UCSD-AML1 (cell line): Measurements from ENCODE around the gene PRSS16.

Experiments used
- DNase-seq: peaks from one replicate; lab custom pipeline; 2025; ENCODE audit not compliant: unreplicated experiment; lab: John Stamatoyannopoulos, UW

The PRSS16 gene

DNA sequence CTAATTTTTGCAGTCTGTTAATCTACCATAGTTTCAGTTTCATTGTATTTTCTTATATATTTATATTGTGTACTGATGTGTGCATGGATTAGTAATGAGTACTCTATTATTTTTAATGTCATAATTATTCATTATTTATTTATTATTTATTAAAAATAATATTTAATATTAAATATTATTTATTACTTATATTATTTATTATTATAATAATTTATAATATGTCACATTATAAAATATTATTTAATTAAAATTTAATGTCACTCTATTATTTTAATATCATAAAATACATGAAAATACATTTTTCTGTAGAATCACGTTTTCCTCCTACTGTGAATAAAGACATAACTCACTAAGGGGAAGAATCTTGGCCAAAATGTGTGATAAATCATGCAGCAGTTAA lies 34.1 kb downstream of the PRSS16 start:
- DNase-seq: no peak

DNA sequence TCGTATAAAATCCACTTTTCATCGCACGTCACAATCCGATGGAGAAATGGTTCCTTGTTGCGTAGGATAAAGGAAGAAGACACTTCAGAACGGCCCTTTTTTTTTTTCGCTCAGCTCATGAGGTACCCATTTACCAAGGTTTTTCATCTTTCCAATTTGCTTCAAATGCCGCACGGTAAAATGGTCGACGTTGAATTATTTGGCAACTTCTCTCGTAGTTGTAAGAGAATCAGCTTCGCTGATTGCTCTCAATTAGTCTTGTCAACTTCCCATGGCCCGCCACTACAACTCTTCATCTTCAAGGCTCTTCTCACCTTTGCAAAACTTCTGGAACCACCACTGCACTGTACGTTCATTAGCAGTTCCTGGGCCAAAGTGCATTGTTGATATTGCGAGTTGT lies 35.8 kb downstream of the PRSS16 start:
- DNase-seq: no peak

DNA sequence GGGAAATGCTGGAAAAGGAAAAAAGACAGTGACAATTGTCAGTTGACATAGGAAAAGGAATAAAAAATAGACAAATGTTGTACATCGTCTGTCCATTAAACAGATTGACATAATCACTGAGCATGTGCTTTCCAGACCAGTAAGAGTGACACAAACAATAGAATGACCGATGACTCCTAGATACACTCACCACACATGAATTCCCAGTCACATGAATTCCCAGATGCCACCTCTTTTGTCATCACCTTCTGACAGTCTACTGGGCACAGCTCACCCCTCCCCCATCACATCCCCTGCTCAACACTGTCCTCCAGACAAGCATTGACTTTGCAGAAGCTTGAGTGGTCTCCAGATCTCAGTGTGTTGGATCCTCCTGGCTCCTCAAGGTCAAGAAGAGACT lies 38.6 kb downstream of the PRSS16 start:
- DNase-seq: no peak

DNA sequence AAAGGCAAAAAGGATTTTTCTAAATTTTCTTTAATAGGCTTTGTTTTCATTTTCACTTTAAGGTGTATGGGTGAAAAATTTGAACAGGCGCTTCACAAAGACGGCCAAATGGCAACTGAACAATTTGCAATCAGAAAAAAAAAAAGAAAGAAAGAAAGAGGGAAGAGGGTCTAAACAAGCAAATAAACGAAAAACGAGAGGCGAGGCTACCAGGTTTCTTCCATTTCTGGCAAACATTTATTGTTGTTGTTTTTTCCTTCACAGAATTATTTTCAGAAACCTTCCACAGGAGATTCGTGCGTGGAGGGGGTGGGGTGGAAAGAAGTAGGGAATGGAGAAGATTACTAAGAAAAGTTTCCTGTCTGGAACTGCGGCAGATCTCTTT lies 40.2 kb downstream of the PRSS16 start:
- no peak for DNase-seq

DNA sequence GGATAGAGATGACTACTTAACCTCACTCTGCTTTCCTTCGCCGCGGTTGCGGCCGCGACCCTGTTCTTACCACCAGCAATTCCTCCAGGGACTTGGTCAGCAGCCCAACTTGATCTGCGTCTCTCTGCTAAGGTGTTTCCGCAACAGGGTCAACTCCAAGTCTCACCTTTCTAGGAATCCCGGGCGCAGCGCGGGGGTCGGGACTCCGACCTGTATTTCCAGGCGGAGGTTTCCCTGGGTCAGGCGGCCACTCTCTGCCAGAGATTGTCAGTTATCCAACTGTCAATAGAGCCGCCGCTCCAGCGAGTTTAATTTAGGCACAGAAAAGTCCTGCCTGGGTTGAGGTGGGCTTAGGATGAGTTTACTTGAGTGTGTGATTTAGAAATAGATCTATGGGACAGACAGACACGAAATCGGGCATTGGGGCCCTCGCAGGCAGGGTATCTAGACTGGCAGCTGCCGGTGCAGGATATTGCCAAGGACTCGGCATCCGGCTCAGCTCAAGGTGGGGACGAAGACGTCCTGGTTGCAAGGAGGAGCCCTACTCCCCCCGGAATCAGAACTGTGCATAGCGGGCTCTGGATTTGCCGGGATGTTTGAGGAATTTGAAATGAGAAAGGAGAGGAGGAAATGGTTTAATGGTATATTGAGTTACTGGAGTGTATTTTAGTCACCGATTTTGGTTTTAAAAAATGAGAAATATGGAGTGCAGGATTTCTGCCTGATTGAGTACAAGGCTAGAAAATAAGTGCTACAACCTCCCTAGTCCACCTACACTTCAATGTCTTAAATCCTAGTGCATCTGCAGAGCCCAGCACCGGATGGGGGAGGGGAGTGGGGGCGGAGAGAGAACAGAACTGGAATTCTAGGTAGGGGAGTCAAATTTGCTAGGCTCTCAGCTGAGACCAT lies 40.9 kb downstream of the PRSS16 start:
- no peak for DNase-seq

DNA sequence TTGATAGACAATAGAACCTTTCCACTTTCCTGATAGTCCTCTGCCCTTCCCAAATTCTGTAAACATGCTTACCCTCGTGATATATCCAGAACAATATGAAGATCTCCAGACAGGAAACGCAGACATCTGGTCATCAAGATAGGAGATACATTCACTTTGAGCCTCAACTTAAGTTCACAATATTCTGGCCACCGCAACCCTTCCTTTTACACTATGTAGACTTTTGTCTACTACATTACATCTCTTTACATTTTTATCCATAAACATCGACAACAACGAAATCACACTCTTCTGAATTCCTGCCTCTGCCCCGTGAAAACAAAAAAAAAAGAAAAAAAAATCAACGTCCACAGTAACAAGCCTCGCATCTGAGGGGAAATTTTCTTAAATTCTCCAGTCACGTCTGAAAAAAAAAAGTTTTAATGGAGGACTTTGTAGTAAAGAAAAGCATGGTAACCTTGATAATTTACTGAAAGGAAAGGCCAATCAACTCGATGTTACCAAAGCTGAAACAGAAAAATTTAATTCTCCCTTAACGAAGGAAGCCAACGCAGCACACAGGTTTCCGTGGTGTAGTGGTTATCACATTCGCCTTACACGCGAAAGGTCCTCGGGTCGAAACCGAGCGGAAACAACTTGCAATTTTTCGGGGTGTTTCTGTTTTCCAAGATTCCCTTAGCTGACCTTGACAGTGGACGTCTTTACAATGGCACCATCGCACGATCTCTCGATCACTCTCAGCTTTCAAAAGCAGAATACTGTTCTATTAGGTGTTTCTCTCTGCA lies 42.8 kb downstream of the PRSS16 start:
- DNase-seq: no peak

DNA sequence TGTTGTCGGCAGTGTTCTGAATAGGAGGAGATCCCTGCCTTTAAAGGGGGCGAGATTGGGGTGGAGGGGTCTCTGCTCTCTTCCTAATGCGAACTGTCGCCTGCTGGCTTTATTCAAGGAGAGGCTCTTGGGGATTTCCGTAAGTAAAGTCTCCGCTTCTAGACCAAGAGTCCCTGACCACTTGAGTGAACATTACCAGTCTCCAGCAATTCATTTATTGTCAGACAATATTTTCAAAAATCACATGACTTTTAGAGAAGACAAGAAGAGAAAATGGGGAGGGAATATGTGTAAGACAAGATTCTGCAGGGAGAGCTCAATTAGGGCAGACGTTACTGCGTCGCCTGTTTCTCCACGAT lies 43.3 kb downstream of the PRSS16 start:
- no peak for DNase-seq

DNA sequence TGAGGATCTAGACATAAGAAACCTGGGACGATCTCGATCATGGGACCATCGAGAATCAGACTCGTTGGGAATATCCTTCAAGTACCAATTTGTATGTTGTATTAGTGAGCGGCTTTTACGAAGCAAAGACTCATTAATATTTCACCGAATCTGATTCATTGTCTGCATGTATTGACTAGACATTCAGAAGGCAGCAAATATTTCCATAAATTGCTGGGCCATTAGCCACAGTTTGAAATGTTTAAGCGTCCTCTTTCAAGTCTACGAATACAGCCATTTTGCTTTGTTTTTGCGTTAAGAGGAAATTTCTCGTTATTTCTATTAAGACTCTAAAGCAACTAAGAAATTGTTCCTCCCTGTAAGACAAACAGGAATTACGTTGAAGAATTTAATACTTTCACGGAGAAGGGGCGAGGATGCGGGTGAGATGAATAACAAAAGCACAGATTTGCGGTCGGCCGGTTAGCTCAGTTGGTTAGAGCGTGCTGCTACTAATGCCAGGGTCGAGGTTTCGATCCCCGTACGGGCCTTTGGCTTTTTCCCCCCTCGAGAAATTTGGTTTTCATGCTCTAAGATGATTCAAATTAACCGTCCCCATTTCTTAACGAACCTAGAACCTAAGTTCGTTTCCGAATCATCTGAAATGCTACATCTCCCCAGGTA lies 46.1 kb downstream of the PRSS16 start:
- no peak for DNase-seq

DNA sequence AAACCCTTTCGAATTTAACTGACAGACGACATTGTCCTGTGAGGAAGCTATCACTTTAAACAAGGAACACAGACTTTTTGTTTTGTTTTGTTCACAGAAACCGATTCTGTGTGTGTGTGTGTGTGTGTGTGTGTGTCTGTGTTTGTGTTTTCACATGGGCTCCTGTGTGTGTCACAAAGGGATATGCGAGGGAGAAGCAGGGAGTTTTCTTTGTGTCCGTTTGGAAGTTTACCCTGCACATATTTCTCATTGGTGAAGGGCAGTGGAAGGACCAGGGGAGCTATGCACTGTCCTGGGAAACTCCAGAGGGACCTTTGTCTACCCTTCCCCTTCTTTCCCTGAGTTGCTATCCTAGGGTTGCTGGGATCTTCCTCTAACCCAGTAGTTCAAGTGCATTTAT lies 46.9 kb downstream of the PRSS16 start:
- DNase-seq: no peak

DNA sequence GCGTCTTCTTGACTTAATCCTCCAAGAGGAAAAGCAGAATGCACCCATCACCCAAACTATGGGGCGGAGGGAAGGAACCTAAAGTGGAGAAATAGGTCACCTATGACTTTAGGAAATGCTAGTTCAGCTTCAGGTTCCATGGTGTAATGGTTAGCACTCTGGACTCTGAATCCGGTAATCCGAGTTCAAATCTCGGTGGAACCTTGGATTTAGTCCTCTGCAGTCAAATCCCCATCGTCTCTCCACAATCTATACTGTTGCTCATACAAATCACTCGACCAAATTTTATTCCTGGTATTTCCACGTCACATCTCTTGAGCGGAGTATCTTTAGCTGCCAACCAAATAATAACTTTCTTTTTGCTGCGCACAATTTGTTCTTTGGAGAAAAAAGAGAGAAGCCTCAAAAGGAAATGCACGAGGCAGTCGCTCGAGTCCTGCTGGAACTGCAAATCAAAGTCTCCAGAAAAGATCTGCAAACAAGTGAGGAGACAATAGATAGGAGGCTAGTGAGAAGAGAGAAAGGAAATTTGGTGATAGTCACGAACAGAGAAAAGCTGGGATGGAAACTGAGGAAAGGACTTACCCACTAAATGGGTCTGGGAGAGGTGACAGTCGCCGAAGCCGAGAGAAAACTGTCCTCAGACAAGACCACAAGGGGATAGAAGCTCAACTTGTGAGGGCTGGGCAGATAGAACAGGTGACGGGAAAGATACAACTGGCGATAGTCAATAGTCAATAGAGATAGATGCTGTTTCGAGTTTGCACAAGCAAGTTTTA lies 48.0 kb downstream of the PRSS16 start:
- no peak for DNase-seq

DNA sequence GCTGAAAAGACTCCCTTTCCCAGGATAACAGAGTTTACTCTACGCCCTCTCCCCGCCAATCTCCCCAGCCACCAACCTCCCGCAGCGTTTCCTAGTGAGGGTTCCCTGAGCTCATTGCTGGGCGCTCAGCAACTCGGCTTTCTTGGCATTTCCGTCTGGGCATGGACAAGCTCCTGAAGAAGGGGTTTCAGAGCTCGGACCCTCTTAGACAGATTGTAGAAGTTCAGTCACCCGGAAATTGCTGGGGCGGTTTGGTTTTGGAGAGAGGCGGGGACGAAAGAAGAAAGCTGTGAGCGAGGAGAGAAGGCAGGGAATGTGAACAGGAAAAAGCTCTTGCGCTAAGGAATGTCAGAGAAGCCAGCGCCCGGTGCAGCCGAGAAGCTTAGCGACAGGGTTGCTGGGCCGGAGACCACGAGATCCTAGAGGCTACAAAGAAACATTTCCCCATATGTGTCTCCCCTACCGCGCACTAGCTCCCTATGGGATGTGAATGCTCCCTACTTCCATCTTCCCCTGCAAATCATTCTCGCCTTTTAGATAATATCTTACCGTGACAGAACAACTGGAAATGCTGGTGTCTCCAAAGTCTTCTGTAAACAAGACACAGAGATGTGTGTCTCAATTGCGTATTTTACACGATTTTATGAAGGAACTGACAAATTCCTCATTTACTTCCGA lies 48.7 kb downstream of the PRSS16 start:
- no peak for DNase-seq

DNA sequence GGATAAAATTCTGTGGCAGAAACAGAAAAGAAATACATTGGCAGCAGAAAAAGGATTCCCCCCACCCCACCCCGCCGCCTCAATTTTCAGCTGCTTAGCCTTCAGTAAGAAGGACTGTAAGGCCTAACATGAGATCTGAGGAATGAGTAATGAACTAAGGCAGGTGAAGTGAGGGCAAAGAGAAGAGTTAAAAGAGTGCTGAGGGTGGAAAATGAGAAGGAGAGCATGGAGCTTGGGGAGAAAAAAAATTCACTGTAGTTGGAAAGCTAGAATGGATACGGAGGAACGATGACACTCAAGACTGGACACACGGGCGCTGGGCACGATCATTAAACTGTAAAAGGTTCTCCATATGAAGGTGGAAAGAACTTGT lies 50.0 kb downstream of the PRSS16 start:
- DNase-seq: no peak

DNA sequence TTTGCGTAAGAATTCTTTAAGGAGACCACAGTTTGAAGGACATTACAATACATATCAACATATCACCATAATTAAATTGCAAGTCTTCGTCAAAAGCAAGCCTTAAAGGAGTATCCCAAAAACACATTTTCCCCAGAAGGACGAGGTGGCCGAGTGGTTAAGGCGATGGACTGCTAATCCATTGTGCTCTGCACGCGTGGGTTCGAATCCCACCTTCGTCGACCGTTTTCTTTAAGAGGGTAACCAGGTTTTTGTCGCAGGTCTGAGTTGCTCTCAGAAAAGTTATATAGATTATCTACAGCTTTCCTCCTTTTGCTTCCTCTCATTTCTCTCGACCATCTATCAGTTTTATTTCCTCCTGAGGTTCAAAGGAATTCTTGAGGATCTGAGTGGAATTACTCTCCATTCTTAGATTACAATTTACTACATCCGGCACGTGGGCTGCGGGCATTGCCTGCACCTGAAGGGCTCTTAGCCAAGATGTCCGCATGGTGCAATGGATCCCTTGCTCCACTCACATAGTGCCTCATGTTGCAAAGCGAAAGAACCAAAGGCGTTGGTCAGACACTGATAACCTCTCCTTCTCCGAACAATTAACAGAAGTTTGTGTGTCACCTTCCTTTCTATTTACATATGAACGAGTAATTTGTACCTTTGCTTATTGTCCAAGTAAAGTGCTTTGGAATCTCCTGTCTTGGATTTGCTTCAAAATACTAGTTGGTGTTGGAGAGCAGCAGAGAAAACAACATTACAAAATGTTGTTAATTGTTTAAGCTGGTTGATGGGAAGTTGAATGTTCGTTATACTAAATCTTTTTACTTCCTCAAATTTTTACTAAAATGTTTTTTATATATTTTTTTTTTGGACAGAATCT lies 50.6 kb downstream of the PRSS16 start:
- DNase-seq: no peak

DNA sequence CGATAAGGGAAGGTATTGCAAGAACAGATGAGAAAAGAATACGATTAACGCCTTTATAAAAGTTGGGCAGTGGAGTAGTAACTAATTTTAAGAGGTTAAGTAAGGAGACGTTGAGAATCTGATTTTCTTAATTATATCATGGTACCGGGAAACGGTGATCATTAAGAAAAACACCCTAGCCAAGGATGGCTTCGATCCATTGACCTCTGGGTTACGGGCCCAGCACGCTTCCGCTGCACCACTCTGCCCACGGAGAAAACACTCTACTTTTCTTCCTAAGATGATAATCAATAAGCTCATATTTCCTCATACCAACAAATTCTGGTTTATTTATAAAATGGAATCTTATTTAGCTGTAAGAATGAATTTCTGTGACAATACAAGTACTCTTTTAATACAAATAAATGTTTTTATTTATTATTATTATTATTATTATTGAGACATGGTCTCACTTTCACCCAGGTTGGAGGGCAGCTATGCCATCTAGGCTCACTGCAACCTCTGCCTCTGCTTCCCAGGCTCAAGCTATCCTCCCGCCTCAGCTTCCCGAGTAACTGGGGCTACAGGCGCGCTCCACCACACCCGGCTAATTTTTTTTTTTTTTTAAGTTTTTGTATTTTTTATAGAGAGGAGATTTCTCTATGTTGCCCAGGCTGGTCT lies 56.2 kb downstream of the PRSS16 start:
- no peak for DNase-seq
